NCI-H446 treated with DMSO at 0.1 percent for 48 hours (cell line): ENCODE measurements around the gene CFAP210.

ENCODE experiments used
- DNase-seq: peaks from one replicate; lab custom pipeline; 2025; lab: John Stamatoyannopoulos, UW

CFAP210 gene

GRCh38 chr2:169673106-169673505 lies 21.1 kb downstream of the CFAP210 start:
- DNase-seq = no peak

- DNase-seq = no peak
These were observed 21.8 kb downstream of the CFAP210 start for GRCh38 chr2:169672406-169672805.

GRCh38 chr2:169670937-169671336 lies 23.3 kb downstream of the CFAP210 start:
- no peak for DNase-seq

GRCh38 chr2:169670215-169670651 lies 24.0 kb downstream of the CFAP210 start:
- DNase-seq = no peak

DNA sequence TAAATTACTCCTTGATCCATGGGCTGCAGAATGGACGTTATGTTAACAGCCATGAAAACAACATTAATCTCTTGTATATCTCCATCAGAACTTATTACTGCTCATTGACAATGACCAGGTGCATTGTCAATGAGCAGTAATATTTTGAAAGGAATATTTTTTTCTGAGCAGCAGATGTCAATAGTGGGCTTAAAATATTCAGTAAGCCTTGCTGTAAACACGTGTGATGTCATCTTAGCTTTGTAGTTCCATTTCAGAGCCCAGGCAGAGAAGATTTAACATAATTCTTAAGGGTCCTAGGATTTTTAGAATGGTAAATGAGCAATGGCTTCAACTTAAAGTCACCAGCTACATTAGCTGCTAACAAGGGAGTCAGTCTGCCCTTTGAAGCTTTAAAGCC lies 26.6 kb downstream of the CFAP210 start:
- no peak for DNase-seq

- no peak for DNase-seq
These were observed 29.0 kb downstream of the CFAP210 start for GRCh38 chr2:169664978-169665930.

GRCh38 chr2:169664600-169664977 lies 29.6 kb downstream of the CFAP210 start:
- no peak for DNase-seq

DNA sequence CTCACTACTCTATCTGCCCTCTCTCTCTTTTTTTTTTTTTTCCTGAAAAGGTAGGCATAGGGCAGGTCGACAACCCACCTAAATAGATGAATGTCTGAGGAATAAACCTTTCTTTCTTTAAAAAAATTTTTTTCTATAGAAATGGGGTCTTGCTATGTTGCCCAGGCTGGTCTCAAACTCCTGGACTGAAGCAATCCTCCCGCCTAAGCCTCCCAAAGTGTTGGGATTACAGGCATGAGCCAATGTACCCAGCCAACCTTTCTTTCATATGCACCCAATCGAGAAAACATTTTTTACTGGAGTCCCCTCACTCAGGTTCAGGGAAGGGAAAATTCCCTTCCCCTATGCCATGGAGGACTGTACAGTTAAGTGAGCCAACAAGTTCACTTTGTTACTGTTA lies 31.0 kb downstream of the CFAP210 start:
- no peak for DNase-seq

- DNase-seq = no peak
These were observed 31.5 kb downstream of the CFAP210 start for GRCh38 chr2:169662744-169663143.

DNA sequence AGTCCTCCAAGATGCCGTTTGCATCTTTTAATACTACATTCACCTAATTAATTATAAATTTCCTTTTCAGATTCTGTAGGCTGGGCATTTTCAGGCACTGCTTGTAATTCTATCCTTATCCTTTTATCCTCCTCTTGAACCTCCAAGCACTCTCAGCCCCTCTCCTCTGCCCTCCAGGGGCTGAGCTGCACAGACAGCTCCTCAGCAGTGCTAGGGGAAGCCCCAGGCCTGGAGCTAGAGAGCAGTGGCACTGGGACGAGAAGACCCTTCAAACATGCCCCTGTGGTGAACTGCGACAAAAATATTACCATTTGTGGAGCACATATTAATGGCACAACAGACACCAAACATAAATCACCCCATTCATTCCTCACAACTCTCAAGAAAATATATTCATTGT lies 32.9 kb downstream of the CFAP210 start:
- DNase-seq = no peak

DNA sequence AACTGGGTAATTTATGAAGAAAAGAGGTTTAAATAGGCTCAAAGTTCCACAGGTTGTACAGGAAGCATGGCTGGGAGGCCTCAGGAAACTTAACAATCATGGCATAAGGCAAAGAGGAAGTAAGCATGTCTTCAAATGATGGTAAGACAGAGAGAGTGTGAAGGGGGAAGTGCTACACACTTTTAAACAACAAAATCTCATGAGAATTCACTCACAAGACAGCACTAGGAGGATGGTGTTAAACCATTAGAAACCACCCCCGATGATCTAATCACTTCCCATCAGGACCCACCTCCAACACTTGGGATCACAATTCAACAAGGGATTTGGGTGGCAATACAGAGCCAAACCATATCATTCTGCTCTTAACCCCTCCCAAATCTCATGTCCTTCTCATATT lies 34.9 kb downstream of the CFAP210 start:
- DNase-seq = no peak

DNA sequence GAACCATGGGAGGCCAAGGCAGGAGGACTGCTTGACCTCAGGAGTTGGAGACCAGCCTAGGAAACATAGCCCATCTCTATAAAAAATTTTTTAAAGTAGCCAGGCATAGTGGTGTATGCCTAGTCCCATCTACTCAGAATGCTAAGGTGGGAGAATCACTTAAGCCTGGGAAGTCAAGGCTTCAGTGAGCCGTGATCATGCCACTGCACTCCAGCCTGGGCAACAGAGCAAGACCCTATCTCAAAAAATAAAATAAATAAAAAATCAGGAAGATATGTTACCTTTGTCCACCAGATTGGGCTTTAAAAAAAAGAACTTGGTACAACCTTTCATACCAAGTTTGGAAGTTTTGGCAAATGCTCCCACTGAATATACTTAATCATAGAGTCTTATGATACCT lies 35.3 kb downstream of the CFAP210 start:
- no peak for DNase-seq

DNA sequence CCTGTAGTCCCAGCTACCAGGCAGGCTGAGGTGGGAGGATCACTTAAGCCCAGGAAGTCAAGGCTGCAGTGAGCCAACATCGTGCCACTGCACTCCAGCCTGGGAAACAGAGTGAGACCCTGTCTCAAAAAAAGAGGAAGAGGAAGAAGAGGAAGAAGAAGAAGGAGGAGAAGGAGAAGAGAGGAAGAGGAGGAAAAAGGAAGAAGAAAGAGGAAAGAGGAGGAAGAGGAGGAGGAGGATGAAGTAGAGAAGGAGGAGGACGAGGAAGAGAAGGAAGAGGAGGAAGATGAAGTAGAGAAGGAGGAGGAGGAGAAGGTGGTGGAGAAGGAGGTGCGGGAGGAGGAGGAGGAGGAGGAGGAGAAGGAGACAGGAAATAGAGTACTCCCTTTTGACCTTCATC lies 38.0 kb downstream of the CFAP210 start:
- DNase-seq = no peak

- no peak for DNase-seq
These were observed 40.6 kb downstream of the CFAP210 start for GRCh38 chr2:169653636-169654035.

GRCh38 chr2:169649278-169649677 lies 44.9 kb downstream of the CFAP210 start:
- DNase-seq = no peak

DNA sequence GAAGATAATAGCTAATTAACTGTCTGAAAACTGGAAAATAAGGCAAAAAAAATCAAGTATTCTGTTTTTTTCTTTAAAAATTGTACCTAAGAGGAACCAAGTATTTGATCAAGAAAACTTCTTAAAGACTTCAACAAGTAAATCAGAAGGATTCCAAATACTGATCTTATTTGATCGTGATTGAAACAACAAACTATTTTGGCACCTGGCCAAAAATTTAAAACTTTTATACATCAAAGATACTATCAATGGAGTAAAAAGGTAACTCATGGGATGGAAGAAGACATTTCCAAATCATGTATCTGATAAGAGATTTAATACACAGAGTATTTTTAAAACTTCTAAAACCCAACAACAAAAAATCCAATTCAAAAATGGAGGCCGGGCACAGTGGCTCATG lies 46.7 kb downstream of the CFAP210 start:
- no peak for DNase-seq

DNA sequence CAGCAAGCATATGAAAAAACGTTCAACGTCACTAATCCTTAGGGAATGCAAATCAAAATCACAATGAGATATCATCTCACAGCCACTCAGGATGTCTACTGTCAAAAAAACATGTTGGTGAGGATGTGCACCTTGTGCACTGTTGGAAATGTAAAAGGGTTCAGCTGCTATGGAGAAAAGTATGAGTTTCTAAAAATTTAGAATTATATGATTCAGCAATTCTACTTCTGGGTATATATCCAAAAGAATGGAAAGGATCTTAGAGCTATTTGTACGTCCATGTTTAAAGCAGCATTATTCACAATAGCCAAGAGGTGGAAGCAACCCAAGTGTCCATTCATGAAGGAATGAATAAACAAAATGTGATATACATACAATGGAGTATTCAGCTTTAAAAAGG lies 50.0 kb downstream of the CFAP210 start:
- DNase-seq = no peak

DNA sequence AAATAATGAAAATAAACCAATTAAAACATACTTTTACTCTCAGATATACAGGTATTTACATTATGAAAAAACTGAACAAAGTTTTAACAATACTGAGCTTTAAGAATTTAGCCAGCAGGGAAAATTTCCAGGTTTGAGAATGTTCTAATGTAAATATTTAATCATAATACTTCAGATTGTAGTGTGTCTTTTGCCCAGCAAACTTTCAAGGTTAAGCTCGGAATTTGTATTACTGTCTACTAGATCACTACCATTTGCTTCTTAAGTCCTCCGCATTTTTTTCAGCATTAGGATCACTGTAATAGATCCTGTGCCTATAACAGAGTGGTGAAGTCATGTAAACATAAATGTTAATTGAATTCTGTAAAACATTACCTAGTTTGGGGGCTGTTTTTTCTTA lies 52.7 kb downstream of the CFAP210 start:
- DNase-seq = no peak

DNA sequence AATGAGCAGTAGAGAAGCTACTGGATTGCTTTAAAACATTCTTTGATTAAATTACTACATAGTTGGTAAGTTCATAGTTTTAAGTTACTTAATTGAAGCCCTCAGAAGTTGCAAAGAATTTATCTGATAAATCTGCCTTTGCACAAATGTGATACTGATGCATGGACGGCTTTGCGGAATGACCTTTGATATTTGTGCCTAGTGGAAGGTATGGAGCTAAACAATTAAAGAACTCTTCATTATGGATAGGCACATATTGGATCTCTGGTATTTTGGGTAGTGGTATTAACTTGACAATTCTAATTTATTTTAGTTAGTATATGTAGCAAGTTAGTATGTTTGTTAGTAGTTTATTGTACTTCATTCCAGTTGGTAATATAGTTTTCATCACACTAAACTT lies 54.1 kb downstream of the CFAP210 start:
- DNase-seq = no peak

DNA sequence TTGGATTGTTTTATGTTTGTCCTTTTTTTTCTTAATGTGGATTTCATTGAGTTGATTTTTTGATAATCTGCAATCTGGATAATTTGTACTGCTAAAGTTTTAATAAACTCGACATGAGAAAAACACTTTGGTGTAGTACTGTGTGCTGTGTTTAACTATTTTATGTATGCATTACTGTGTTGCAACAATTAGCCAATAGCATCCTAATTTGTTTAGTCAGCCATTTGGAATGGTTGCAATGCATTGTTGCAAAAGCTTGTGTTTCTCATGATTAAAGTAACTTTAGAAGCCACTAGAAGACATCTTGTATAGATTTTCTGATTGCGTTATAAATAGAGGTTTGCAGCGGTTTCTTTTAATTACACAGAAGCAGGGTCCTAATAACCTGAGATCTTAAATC lies 56.6 kb downstream of the CFAP210 start:
- no peak for DNase-seq

DNA sequence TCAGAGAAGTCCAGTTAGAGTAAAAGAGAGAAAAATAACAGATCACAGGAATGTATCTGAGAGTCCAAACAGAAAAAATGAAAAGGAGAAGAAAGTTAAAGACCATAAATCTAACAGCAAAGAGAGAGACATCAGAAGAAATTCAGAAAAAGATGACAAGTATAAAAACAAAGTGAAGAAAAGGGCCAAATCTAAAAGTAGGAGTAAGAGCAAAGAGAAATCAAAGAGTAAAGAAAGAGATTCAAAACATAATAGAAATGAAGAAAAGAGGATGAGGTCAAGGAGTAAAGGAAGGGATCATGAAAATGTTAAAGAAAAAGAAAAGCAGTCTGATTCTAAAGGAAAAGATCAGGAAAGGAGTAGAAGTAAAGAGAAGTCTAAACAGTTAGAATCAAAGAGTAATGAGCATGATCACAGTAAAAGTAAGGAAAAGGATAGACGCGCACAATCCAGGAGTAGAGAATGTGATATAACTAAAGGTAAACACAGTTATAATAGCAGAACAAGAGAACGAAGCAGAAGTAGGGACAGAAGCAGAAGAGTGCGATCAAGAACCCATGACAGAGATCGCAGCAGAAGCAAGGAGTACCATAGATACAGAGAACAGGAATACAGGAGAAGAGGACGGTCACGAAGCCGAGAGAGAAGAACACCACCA lies 57.6 kb downstream of the CFAP210 start:
- DNase-seq = no peak

- no peak for DNase-seq
These were observed 68.4 kb downstream of the CFAP210 start for GRCh38 chr2:169625781-169626180.

DNA sequence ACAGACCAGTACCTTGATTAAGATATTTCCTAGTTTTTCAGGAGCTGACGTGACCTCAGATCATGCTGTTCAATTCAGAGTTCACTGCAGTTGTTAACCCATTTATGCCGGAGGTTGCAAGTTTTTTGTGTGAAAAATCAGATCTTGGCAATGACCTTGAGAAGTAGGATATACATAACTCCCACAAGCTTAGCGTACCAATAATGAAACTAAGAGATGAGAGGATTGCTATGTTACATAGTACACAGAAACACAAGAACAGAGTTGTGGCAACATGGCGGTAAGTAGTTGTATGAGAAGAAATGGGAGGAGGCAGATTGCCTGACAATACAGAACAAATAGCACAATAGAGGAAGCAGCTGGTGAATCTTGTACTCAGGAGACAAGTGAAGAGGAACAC lies 71.0 kb downstream of the CFAP210 start:
- DNase-seq = no peak
